Astrocyte of the cerebellum (primary cell): ENCODE data around the gene ATG10.

Experiments used
- DNase-seq: peaks from one replicate; pipeline ENCODE4 v3.0.0-alpha.2; 2011; ENCODE audit warnings: low read depth
- H3K4me3 ChIP-seq: 2 replicates; pipeline ENCODE4 v1.5.1; 2011; ENCODE audit warnings: mild to moderate bottlenecking, low read depth, low read length, moderate library complexity
- CTCF ChIP-seq: IDR thresholded peaks from 2 replicates; pipeline ENCODE4 v1.5.1; 2012; ENCODE audit warnings: low read length, low read depth, moderate library complexity, mild to moderate bottlenecking; ENCODE audit errors: missing control alignments
- in situ Hi-C: cut with HindIII; loops from 2 replicates; pipeline ENCODE4 v1.10.0; 2017; ENCODE audit warnings: low sequenced_read_pairs

ATG10 gene

GRCh38 chr5:82295144-82295543, 323.3 kb downstream of the ATG10 start:
- TF ChIP-seq CTCF = no peak
- no peak overlapping the region for H3K4me3 ChIP-seq
- in situ Hi-C loops = no loop called here
- DNase-seq = no peak

- in situ Hi-C loops = no loop called here
- no peak overlapping the region for H3K4me3 ChIP-seq
- DNase-seq = no peak
- TF ChIP-seq CTCF = no peak
These were observed 324.2 kb downstream of the ATG10 start for GRCh38 chr5:82295959-82296531.

- no peak for TF ChIP-seq CTCF
- in situ Hi-C loops = no loop called here
- no peak overlapping the region for H3K4me3 ChIP-seq
These were observed 325.1 kb downstream of the ATG10 start for GRCh38 chr5:82296929-82297328.

GRCh38 chr5:82297711-82298110, 325.9 kb downstream of the ATG10 start:
- no peak for TF ChIP-seq CTCF
- DNase-seq = no peak
- no peak overlapping the region for H3K4me3 ChIP-seq
- in situ Hi-C loops = no loop called here

More at GRCh38 chr5:82296929-82297328, 325.1 kb downstream of the ATG10 start:
- DNase-seq = no peak

GRCh38 chr5:82298668-82299067, 326.8 kb downstream of the ATG10 start:
- in situ Hi-C loops = no loop called here
- no peak for TF ChIP-seq CTCF
- no peak overlapping the region for H3K4me3 ChIP-seq
- DNase-seq = no peak

GRCh38 chr5:82301190-82301589, 329.4 kb downstream of the ATG10 start:
- in situ Hi-C loops = no loop called here
- no peak for TF ChIP-seq CTCF
- no peak for DNase-seq
- H3K4me3 ChIP-seq = no peak overlapping the region
